Measurements from ENCODE around the gene UBQLN4. TPM values are rescaled to one million over a fixed set of nuclear protein-coding genes. Genes with fewer than 3 reads are reported as not detected.

The UBQLN4 gene
- total RNA-seq, 2 experiments from 2014 or later, result 32.8 to 33.3 TPM

DNA sequence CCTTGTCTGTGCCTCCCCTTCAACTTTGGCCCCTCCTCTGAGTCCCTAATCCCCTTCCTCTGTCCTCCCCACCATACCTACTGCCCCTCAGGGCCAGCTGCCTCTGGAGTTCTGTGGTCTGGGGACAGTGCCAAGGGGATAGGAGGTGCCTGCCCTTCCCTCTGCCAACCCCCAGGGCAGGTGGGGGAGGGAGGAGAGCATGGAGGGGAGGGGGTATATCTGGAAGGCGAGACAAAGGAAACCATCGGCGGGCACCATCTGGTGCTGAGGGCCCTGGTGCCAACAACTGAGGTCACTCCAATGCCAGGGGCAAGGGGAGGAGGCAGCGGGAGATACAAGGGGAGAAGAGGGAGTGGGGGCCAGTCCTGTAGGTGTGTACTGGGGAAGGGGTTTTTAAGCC is 16.9 kb upstream of the UBQLN4 start:
- CTCF ChIA-PET, result no interaction called here
- no peak for ATAC-seq
- no peak overlapping the region for H3K4me3 Mint-ChIP-seq
- H3K9me3 Mint-ChIP-seq (ENCODE audit: insufficient read depth), result no peaks in the 10 kb centered on the region
- peaks cover 14% of the 10 kb centered on the region for H3K27me3 Mint-ChIP-seq (ENCODE audit: low read depth)
- peaks cover 12% of the 10 kb centered on the region for H3K4me1 Mint-ChIP-seq (ENCODE audit: low read depth)
- no peak for DNase-seq
- H3K27ac Mint-ChIP-seq, result no peak overlapping the region
- POLR2A ChIA-PET, result no interaction called here
- no peaks in the 10 kb centered on the region for H3K36me3 Mint-ChIP-seq (ENCODE audit: low read depth)

DNA sequence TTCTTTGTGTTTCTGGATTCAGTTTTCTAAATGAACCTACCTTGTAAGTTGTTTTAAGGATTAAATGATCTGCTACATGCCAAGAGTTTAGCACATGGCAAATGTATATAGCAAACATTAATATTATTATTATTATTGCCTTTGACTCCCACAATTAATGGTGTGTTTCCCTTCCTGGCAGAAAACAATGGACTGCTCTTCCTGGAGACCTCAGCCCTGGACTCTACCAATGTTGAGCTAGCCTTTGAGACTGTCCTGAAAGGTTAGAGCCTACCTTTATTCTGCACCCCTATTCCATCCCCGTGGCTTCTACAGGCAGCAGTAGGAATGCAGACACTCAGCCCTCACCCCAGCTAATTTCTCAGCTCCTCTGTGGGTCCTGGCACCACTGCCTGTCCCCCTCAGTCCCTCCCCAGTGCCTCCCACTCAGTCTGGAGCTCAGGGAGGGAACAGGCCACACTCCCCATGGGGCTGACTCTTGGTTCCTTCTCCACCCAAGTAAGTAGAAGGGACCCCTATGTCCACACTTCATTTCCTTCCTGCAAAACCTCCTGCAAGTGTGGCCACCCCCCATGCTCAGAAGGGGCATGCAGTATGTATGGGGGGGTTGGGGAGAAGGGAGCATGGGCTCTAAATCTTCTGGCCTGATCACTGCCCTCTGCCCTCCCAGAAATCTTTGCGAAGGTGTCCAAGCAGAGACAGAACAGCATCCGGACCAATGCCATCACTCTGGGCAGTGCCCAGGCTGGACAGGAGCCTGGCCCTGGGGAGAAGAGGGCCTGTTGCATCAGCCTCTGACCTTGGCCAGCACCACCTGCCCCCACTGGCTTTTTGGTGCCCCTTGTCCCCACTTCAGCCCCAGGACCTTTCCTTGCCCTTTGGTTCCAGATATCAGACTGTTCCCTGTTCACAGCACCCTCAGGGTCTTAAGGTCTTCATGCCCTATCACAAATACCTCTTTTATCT is 16.2 kb upstream of the UBQLN4 start:
- ATAC-seq (no peak), DNase-seq (no peak)
- ChIA-PET POLR2A (no interaction called here), CTCF (no interaction called here)
- no peaks in the 10 kb centered on the region for H3K36me3 Mint-ChIP-seq (ENCODE audit: low read depth)
- no peaks in the 10 kb centered on the region for H3K9me3 Mint-ChIP-seq (ENCODE audit: insufficient read depth)
- H3K4me1 Mint-ChIP-seq (ENCODE audit: low read depth), result peaks cover 10% of the 10 kb centered on the region
- H3K27ac Mint-ChIP-seq, result no peak overlapping the region
- no peak overlapping the region for H3K4me3 Mint-ChIP-seq
- peaks cover 10% of the 10 kb centered on the region for H3K27me3 Mint-ChIP-seq (ENCODE audit: low read depth)

DNA sequence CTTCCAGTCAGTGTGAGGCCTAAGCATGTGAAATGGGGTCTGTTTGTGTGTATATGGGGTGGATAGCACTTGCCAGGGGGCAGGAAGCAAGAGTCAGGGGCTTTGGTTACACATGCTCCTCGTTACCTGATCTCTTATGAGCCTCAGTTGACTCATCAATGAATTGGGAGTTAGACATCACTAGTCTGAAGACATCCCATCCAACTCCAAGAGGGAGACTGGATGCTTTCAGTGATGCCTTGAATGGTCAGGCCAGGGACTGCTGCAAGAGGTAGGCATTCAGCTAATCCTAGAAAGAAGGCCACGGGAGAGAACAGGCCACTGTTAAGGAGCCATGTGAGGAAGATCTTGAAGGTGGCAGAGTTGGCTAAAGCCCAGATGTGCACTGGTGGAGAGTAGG is 13.7 kb upstream of the UBQLN4 start:
- ATAC-seq (no peak), DNase-seq (no peak)
- POLR2A ChIA-PET, result interaction anchor here (0.8 to 1.6 kb wide), 3 partner anchors 22 to 210 kb away, joined by 3 to 4 read pairs (median 3); partner anchors contain the start of genes GON4L and KHDC4
- H3K27me3 Mint-ChIP-seq (ENCODE audit: low read depth), result peaks cover 4% of the 10 kb centered on the region
- H3K36me3 Mint-ChIP-seq (ENCODE audit: low read depth), result no peaks in the 10 kb centered on the region
- no peak overlapping the region for H3K27ac Mint-ChIP-seq
- H3K4me1 Mint-ChIP-seq (ENCODE audit: low read depth), result peaks cover 10% of the 10 kb centered on the region
- CTCF ChIA-PET, result interaction anchor here (0.8 to 4.3 kb wide), 26 partner anchors 15 to 675 kb away, joined by 3 to 28 read pairs (median 8); partner anchors contain the start of genes ARHGEF2, KHDC4, SSR2 and SYT11
- H3K9me3 Mint-ChIP-seq (ENCODE audit: insufficient read depth), result no peaks in the 10 kb centered on the region
- no peak overlapping the region for H3K4me3 Mint-ChIP-seq

GRCh38 chr1:156065871-156066270 is 12.3 kb upstream of the UBQLN4 start:
- ChIA-PET CTCF (interaction anchor here (0.6 to 4.3 kb wide), 49 partner anchors 9 to 742 kb away, joined by 3 to 28 read pairs (median 6); partner anchors contain the start of genes ARHGEF2, KHDC4, SLC25A44 and SMG5), POLR2A (interaction anchor here (1.5 kb wide), 1 partner anchor 132 kb away, joined by 4 read pairs; the partner anchor contains the start of gene KHDC4)
- DNase-seq (no peak), ATAC-seq (no peak)
- Mint-ChIP-seq H3K4me3 (no peak overlapping the region), H3K36me3 (ENCODE audit: low read depth) (no peaks in the 10 kb centered on the region), H3K27ac (no peak overlapping the region), H3K27me3 (ENCODE audit: low read depth) (peaks cover 3% of the 10 kb centered on the region), H3K9me3 (ENCODE audit: insufficient read depth) (no peaks in the 10 kb centered on the region), H3K4me1 (ENCODE audit: low read depth) (peaks cover 10% of the 10 kb centered on the region)

DNA sequence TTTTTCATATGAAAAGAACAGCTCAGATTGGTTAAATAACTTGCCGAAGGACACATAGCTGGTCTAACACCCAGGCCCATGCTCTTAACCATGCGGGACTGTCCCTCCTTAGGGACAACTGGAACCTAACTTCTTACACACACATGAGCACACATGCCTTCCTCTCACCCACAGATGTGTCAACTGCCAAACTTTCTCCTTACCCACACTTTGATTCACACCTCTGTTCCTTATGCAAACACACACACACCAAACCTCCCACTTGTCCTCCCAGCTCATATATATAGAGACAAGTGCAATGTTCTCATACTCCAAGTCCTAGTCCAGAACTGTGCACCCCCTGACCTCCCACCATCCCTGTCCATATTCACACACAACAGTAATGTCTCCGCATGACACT is 11.6 kb upstream of the UBQLN4 start:
- Mint-ChIP-seq H3K4me3 (no peak overlapping the region), H3K4me1 (ENCODE audit: low read depth) (peaks cover 10% of the 10 kb centered on the region), H3K27me3 (ENCODE audit: low read depth) (no peaks in the 10 kb centered on the region), H3K9me3 (ENCODE audit: insufficient read depth) (no peaks in the 10 kb centered on the region), H3K27ac (no peak overlapping the region), H3K36me3 (ENCODE audit: low read depth) (no peaks in the 10 kb centered on the region)
- DNase-seq, result no peak
- no peak for ATAC-seq
- ChIA-PET POLR2A (no interaction called here), CTCF (interaction anchor here (1.0 to 4.3 kb wide), 9 partner anchors 13 to 133 kb away, joined by 3 to 28 read pairs (median 14); partner anchors contain the start of genes KHDC4 and UBQLN4)

- ChIA-PET POLR2A (no interaction called here), CTCF (interaction anchor here (0.7 to 4.3 kb wide), 7 partner anchors 12 to 205 kb away, joined by 3 to 28 read pairs (median 12); partner anchors contain the start of genes KHDC4, SYT11 and UBQLN4)
- Mint-ChIP-seq H3K4me3 (no peak overlapping the region), H3K9me3 (ENCODE audit: insufficient read depth) (no peaks in the 10 kb centered on the region), H3K27me3 (ENCODE audit: low read depth) (no peaks in the 10 kb centered on the region), H3K27ac (no peak overlapping the region), H3K4me1 (ENCODE audit: low read depth) (peaks cover 10% of the 10 kb centered on the region), H3K36me3 (ENCODE audit: low read depth) (no peaks in the 10 kb centered on the region)
- DNase-seq, result no peak
- ATAC-seq, result no peak
These were observed 11.0 kb upstream of the UBQLN4 start for GRCh38 chr1:156064615-156065014.

- Mint-ChIP-seq H3K27me3 (ENCODE audit: low read depth) (no peaks in the 10 kb centered on the region), H3K4me3 (no peak overlapping the region), H3K27ac (no peak overlapping the region), H3K4me1 (ENCODE audit: low read depth) (peaks cover 10% of the 10 kb centered on the region), H3K36me3 (ENCODE audit: low read depth) (no peaks in the 10 kb centered on the region), H3K9me3 (ENCODE audit: insufficient read depth) (no peaks in the 10 kb centered on the region)
- ChIA-PET CTCF (interaction anchor here (0.7 to 4.3 kb wide), 3 partner anchors 11 to 205 kb away, joined by 3 to 16 read pairs (median 12); partner anchors contain the start of genes SYT11 and UBQLN4), POLR2A (no interaction called here)
- DNase-seq, result no peak
- no peak for ATAC-seq
These were observed 10.3 kb upstream of the UBQLN4 start for GRCh38 chr1:156063997-156064285.

DNA sequence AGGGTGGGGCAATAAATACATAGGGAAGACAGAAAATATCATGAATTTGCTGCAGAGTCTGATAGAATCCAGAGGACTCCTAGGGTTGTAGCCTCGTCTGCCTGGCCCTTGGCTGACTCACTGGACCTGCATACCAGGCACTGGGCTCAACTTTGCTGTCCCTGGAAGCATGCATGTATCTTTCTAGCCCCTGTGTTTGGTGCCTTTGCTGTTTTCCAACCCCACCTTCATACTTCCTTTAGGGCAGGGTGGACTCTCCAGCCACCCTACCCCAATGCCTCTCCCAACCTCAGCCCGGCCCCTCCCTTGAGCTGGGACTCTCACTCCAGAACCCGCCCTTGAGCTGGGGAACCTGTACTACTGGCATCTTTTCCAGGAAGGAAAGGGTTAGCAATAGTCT is 8.6 kb upstream of the UBQLN4 start:
- H3K27me3 Mint-ChIP-seq (ENCODE audit: low read depth), result no peaks in the 10 kb centered on the region
- H3K36me3 Mint-ChIP-seq (ENCODE audit: low read depth), result peaks cover 6% of the 10 kb centered on the region
- ChIA-PET POLR2A (interaction anchor here (0.6 kb wide), 1 partner anchor 56 kb away, joined by 4 read pairs; no protein-coding TSS in a partner anchor), CTCF (no interaction called here)
- ATAC-seq (no peak), DNase-seq (no peak)
- H3K9me3 Mint-ChIP-seq (ENCODE audit: insufficient read depth), result no peaks in the 10 kb centered on the region
- H3K4me3 Mint-ChIP-seq, result no peak overlapping the region
- H3K4me1 Mint-ChIP-seq (ENCODE audit: low read depth), result peaks cover 10% of the 10 kb centered on the region
- no peak overlapping the region for H3K27ac Mint-ChIP-seq

- Mint-ChIP-seq H3K27ac (no peak within 1 kb of the TSS), H3K9me3 (ENCODE audit: insufficient read depth) (no peaks in the 10 kb centered on the region), H3K4me1 (ENCODE audit: low read depth) (peaks cover 9% of the 10 kb centered on the region), H3K27me3 (ENCODE audit: low read depth) (no peaks in the 10 kb centered on the region), H3K36me3 (ENCODE audit: low read depth) (peaks cover 11% of the 10 kb centered on the region), H3K4me3 (no peak within 1 kb of the TSS)
- POLR2A ChIA-PET, result no interaction called here
- CTCF ChIA-PET, result interaction anchor here (0.7 kb wide), 1 partner anchor 68 kb away, joined by 3 read pairs; no protein-coding TSS in a partner anchor
- DNase-seq (no peak), ATAC-seq (no peak)
These were observed 7.5 kb upstream of the UBQLN4 start, which contains the start of gene RAB25 for GRCh38 chr1:156060937-156061636. RAB25 (plus strand) TSS chr1:156061160; CDS start chr1:156061401, 241 bp downstream.

- Mint-ChIP-seq H3K36me3 (ENCODE audit: low read depth) (peaks cover 14% of the 10 kb centered on the region), H3K27ac (no peak overlapping the region), H3K4me1 (ENCODE audit: low read depth) (peaks cover 23% of the 10 kb centered on the region), H3K4me3 (no peak overlapping the region), H3K27me3 (ENCODE audit: low read depth) (no peaks in the 10 kb centered on the region), H3K9me3 (ENCODE audit: insufficient read depth) (no peaks in the 10 kb centered on the region)
- no peak for DNase-seq
- ChIA-PET POLR2A (no interaction called here), CTCF (interaction anchor here (1.7 kb wide), 1 partner anchor 10 kb away, joined by 9 read pairs; no protein-coding TSS in a partner anchor)
- ATAC-seq, result no peak
These were observed 2.8 kb upstream of the UBQLN4 start for GRCh38 chr1:156056326-156056849.

DNA sequence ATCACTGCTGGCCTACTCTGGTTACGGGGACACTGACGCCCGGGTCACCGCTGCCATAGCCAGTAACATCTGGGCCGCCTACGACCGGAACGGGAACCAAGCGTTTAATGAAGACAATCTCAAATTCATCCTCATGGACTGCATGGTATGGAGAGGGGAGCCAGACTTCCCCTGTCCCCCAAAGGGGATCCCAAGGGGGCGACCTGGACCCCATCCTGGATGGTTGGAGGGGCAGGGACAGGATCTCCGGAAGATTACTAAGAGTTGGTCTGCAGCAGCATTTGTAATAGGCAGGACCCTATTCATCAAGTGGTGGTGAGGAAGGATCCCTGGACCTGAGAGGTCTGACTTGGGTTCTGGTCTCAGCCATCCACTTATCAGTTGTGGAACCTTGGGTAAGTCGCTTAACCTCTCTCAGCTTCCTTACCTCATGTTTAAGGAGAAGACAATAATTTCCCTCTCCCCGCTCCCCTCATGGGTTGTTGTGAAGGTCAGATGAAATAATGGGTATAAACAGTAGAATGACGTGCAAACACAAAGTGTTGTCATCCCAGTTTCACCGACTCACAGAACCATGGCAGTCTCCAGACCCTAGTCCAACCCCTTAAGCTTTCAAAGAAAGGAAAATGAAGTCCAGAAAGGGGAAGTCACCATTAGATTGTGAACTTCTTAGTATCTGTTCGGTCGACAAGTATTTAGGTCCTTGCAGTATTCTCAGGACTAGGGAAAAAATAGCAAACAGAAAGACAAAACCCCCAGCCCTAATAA is 1.9 kb upstream of the UBQLN4 start:
- ATAC-seq (peak; percentile 0), DNase-seq (no peak)
- ChIA-PET CTCF (no interaction called here), POLR2A (no interaction called here)
- peak overlapping the region; percentile 91 for H3K27ac Mint-ChIP-seq
- H3K4me1 Mint-ChIP-seq (ENCODE audit: low read depth), result peaks cover 23% of the 10 kb centered on the region
- H3K9me3 Mint-ChIP-seq (ENCODE audit: insufficient read depth), result no peaks in the 10 kb centered on the region
- peak overlapping the region; percentile 96 for H3K4me3 Mint-ChIP-seq
- H3K36me3 Mint-ChIP-seq (ENCODE audit: low read depth), result peaks cover 14% of the 10 kb centered on the region
- H3K27me3 Mint-ChIP-seq (ENCODE audit: low read depth), result no peaks in the 10 kb centered on the region
